HK-2 (cell line): ENCODE measurements around the gene COPG1.

Experiments
- DNase-seq: peaks from one replicate; pipeline ENCODE4 v3.0.0-alpha.2; 2018; ENCODE audit not compliant: unreplicated experiment

The COPG1 gene

GRCh38 chr3:129313665-129314385 lies 64.4 kb downstream of the COPG1 start:
- DNase-seq = peak; percentile 26

GRCh38 chr3:129314386-129315222 lies 65.2 kb downstream of the COPG1 start:
- DNase-seq = peak; percentile 87

- DNase-seq = peak; percentile 56
Observed at GRCh38 chr3:129315223-129315997, 66.0 kb downstream of the COPG1 start.

- no peak for DNase-seq
Observed at GRCh38 chr3:129315998-129316247, 66.5 kb downstream of the COPG1 start.

GRCh38 chr3:129316248-129317013 lies 67.0 kb downstream of the COPG1 start:
- peak; percentile 90 for DNase-seq

GRCh38 chr3:129317014-129317771 lies 67.8 kb downstream of the COPG1 start:
- no peak for DNase-seq

GRCh38 chr3:129317848-129318247 lies 68.4 kb downstream of the COPG1 start:
- no peak for DNase-seq

- no peak for DNase-seq
Observed at GRCh38 chr3:129318921-129319320, 69.5 kb downstream of the COPG1 start.

- DNase-seq = no peak
Observed at GRCh38 chr3:129320261-129320660, 70.9 kb downstream of the COPG1 start.

GRCh38 chr3:129320825-129321487 lies 71.5 kb downstream of the COPG1 start:
- DNase-seq = no peak

- no peak for DNase-seq
Observed at GRCh38 chr3:129321887-129322286, 72.5 kb downstream of the COPG1 start.

GRCh38 chr3:129323651-129324294 lies 74.4 kb downstream of the COPG1 start:
- DNase-seq = no peak

GRCh38 chr3:129324855-129325254 lies 75.4 kb downstream of the COPG1 start:
- DNase-seq = no peak

- DNase-seq = no peak
Observed at GRCh38 chr3:129325383-129325782, 76.0 kb downstream of the COPG1 start.

- no peak for DNase-seq
Observed at GRCh38 chr3:129326138-129326537, 76.7 kb downstream of the COPG1 start.

- no peak for DNase-seq
Observed at GRCh38 chr3:129326595-129326994, 77.2 kb downstream of the COPG1 start.
